Stimulated activated CD4-positive, alpha-beta T cell treated with anti-CD3 and anti-CD28 coated beads, Interleukin-12 subunit alpha, Interleukin-12 subunit beta, amount 100 ng/mL, for 24 hours (primary cell): ENCODE data around the gene THEM5.
"Not testable (repeated sequence)": the region's sequence is repeated elsewhere in the genome, so short reads cannot be mapped to it uniquely, and the experiment has no call there.

Source experiments
- DNase-seq, 2 experiments: peaks; one replicate each; pipeline ENCODE4 v3.0.0-alpha.2; 2020; ENCODE audit warnings: low read depth in 2 of 2

Gene THEM5, protein sequence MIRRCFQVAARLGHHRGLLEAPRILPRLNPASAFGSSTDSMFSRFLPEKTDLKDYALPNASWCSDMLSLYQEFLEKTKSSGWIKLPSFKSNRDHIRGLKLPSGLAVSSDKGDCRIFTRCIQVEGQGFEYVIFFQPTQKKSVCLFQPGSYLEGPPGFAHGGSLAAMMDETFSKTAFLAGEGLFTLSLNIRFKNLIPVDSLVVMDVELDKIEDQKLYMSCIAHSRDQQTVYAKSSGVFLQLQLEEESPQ

DNA sequence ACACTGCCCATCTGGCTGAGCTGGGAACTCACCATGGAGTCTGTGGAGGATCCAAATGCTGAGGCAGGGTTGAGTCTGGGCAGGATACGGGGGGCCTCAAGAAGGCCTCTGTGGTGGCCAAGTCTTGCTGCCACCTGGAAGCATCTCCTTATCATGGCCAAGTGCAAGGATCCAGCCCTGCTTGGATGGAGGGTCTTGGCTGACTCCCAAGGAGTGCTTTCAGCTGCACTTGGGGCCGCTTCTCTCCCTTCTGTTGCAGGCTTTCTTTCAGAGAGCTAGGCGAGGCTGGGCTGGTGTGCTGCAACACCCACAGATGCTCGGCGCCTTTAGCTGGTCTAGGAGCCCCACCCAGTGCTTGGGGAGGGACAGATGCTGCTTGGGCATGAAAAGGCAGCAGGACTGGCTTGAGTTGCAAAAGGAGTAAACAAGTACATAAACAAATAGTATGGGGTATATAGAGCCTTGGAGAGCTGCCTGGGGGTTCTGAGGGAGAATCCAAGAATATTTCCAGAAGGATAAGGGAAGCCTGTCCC lies at the start of gene THEM5:
Gene THEM5 (minus strand): TSS at position 302 of the 533 bp plus-strand sequence. CDS start 147 bp downstream, at position 155.
- DNase-seq: no peak

DNA sequence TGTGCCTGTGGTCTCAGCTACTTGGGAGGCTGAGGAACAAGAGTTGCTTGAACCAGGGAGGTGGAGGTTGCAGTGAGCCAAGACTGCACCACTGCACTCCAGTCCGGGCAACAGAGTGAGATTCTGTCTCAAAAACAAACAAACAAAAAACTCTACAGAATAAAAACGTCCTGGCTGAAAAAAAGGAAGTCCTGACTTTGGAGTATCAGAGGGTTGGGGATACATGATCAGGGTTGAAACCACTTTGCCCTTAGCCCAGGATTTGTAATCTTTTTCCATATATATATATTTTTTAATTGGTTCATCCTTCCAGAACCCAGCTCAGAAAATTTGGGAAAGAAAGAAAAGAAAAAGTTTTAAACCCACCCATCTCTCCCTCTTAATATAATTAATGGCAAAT lies 49.3 kb upstream of the THEM5 start:
- DNase-seq: no peak

DNA sequence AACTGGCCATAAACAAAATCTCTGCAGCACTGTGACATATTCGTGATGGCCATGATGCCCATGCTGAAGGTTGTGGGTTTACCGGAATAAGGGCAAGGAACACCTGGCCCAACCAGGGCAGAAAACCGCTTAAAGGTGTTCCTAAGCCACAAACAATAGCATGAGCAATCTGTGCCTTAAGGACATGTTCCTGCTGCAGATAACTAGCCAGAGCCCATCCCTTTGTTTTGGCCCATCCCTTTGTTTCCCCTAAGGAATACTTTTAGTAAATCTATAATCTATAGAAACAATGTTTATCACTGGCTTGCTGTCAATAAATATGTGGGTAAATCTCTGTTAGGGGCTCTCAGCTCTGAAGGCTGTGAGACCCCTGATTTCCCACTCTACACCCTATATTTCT lies 47.3 kb upstream of the THEM5 start:
- not testable (repeated sequence) for DNase-seq

DNA sequence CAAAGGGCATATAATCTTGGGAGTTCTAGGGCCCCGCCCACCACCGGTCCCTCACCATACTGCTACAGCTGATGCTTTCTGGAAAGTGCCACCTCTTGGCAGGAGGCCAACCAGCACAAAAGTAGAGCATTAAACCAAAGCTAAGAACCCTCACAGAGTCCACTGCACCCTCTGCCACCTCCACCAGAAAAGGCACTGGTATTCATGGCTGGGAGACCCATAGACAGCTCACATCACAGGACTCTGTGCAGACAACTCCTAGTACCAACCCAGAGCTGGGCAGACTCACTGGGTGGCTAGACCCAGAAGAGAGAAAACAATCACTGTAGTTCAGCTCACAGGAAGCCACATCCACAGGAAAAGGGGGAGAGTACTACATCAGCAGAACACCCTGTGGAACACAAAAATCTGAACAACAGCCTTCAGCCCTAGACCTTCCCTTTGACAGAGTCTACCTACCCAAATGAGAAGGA lies 45.0 kb upstream of the THEM5 start:
- DNase-seq: no peak

DNA sequence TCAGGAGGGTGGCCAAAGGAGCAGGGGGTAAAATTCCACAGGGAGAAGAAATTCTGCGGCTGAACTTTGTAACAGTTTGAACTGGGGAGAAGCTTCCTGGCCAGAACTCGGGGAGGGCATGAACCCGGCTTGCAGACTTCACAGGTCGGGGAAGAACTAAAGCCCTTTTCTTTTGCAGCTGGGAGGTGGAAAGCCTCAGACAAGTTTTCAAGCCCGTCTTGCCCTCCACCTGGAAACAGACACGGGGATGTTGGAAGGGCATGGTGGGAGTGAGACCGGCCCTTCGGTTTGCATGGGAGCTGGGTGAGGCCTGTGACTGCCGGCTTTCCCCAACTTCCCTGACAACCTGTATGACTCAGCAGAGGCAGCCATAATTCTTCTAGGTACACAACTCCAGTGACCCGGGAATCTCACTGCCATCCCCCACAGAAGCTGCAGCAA lies 44.5 kb upstream of the THEM5 start:
- DNase-seq: no peak

DNA sequence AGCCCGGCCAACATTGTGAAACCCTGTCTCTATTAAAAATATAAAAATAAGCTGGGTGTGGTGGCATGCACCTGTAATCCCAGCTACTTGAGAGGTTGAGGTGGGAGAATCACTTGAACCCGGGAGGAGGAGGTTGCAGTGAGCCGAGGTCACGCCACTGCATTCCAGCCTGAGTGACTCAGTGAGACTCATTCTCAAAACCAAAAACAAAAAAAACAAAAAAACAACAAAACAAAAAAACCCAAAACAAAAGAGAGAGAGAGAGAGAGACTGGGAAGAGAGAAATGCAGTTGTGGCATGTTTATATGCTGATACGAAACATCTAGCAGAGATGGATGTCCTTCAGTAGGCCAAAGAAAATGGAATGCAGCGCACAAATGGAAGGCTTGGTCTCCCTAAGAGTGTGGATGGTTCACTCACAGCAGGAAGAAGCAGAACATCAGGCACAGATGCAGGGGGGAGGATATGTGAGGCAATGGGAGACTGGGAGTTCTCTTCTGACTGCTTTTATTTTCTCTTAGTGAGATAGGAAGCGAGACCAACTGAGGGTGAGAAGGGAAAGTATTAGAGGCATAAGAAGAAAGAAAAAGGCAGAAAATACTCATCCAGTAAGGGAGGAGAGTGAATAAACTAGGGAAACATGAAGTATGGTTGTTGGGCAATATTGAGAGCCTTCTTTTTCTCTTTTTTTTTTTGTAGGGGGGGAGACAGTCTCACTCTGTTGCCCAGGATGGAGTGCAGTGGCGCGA lies 39.8 kb upstream of the THEM5 start:
- no peak for DNase-seq

DNA sequence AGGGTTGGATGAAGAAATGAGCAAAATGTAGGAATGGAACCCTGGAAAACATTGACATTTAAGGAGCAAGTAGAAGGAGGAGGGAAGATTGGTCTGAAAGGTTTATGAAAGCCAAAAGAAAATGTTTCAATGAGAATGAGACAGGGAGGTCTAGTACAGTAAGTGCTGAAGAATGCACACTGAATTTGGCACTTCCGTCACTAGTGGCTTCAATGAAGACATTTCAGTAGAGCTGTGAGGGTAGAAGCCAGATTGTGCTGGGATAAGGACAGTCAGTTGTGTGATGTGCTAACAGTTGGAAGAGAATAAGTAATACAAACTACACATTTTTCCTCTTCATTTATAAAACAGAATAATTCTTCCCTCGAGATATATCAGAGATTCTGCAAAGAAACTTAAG lies 38.7 kb upstream of the THEM5 start:
- DNase-seq: no peak

DNA sequence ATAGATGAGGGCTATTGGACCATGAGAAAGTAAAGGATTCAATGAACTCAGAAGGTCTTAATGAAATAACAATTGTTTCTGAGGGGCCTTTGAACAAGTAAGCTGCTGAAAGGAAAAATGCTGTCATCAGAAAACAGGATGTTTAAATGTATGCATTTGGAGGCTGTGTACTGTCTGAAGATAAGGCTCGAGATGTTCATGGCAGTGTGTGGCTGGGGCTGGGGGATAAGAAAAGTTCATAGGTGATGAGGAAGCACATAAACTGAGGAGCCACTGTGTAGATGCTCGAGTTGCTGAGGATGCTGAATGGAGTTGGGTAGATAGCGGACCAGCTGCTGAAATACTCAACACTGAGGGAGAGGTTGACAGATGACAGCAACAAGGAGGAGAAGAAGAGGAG lies 38.0 kb upstream of the THEM5 start:
- DNase-seq: no peak

DNA sequence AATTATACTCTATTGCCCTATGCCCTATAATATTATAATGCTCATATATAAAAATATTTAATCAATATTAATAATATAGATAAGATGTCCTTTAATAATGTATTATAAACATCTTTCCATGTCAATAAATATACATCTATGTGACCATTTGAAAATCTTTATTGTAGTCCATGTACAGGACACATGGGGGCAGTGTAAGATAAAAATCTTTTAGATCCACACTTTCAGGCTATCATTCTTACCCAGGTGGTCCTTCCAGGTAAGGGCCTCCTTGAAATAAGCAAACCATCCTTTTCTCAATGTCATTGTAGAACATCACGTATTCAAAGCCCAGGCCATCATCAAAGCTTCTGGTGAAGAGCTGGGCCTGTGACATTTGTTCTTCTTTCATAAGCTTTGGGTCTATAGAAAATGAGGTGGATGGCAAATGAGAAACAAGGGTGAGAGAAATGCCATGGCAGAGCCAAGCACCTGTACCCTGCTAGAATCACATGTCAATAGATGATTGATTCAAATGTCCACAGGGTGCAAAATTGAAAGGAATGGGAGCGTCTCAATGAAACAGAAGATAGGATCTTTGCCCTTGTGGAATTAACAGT lies 35.6 kb upstream of the THEM5 start:
- DNase-seq: no peak

DNA sequence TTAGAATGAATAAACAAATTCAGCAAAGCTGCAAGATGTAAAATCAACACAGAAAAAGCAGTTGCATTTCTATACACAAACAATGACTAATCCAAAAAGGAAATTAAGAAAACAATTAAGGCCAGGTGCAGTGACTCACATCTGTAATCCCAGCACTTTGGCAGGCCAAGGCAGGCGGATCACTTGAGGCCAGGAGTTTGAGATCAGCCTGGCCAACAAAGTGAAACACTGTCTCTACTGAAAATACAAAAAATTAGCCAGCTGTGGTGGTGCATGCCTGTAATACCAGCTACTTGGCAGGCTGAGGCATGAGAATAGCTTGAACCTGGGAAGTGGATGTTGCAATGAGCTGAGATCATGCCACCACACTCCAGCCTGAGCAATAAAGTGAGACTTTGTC lies 33.5 kb upstream of the THEM5 start:
- DNase-seq: no peak

DNA sequence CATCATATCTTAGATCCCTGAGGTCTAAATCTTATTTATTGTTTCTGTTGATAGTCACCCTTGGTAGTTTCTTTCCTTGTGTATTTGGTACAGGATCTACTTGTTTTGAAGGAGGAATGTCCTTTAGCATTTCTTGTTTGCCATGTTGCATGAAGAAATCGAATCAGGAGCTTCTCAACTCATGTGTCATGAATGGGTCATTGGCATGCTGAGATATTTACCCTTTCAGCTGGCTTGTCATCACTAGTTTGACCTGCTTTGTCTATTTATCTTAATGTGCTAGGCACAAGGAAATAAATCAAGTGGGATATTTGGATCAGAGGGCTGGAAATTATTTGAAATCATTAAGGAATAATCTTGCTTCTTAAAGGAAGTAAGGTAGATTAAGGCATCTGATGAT lies 32.0 kb upstream of the THEM5 start:
- no peak for DNase-seq

DNA sequence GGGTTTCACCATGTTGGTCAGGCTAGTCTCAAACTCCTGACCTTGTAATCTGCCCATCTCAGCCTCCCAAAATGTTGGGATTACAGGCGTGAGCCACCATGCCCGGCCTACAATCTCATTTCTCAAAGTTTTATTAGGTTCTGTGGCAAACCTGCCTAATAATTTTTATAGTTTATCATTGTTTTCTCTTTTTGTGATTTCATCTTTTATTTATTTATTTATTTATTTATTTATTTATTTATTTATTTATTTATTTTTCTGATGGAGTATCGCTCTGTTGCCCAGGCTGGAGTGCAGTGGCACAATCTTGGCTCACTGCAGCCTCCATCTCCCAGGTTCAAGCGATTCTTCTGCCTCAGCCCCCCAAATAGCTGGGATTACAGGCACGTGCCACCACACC lies 31.4 kb upstream of the THEM5 start:
- not testable (repeated sequence) for DNase-seq

DNA sequence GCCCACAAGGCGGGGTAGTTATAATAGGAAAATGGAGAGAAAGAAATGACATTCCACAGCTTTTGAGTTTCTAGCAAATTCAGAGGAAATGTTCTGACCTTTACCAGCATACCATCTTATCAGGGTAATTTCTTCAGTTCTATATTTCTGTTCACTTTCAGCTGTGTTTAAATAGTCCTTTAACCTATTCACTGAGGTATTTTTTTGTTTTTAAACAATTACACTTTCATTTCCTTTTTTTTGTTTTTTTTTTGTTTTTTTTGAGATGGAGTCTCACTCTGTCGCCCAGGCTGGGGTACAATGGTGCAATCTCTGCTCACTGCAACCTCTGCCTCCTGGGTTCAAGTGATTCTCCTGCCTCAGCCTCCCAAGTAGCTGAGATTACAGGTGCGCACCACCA lies 30.9 kb upstream of the THEM5 start:
- not testable (repeated sequence) for DNase-seq

DNA sequence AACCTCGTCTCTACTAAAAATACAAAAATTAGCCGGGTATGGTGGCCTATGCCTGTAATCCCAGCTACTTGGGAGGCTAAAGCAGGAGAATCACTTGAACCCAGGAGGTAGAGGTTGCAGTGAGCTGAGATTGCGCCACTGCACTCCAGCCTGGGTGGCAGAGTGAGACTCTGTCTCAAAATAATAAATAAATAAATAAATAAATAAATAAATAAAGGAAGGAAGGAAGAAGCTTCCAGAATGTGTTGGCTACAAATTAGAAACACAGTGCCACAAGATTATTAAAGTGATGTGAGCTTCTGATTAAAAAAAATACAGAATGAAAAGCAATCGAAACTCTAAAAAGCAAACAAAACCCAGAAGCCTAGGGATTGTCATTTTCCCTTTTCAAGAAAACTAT lies 30.4 kb upstream of the THEM5 start:
- not testable (repeated sequence) for DNase-seq

DNA sequence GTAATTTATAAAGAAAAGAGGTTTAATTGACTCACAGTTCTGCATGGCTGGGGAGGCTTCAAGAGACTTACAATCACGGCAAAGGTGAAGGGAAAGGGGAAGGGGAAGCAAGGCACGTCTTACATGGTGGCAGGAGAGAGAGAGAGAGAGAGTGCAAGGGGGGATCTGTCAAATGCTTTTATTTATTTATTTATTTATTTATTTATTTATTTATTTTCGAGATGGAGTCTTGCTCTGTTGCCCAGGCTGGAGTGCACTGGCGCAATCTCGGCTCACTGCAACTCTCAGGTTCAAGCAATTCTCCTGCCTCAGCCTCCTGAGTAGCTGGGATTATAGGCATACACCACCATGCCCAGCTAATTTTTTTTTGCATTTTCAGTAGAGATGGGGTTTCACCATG lies 29.4 kb upstream of the THEM5 start:
- not testable (repeated sequence) for DNase-seq

DNA sequence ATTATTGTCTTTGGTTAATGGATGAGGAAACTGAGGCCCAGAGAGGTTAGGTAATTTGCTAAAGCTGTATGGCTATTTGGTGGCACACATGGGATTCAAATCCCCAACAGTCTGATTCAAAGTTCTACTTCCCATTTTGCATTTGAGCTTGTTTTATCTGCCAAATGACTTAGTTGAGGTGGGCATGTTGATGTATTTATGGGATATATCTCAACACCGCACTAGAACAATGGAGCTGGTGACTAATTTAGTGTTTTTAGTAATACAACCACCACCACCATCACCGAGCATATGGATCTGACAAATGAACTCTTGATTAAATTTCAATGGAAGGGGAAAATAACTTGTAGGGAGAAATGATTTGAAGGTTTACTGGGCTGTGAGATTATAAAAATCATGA lies 29.0 kb upstream of the THEM5 start:
- DNase-seq: no peak

DNA sequence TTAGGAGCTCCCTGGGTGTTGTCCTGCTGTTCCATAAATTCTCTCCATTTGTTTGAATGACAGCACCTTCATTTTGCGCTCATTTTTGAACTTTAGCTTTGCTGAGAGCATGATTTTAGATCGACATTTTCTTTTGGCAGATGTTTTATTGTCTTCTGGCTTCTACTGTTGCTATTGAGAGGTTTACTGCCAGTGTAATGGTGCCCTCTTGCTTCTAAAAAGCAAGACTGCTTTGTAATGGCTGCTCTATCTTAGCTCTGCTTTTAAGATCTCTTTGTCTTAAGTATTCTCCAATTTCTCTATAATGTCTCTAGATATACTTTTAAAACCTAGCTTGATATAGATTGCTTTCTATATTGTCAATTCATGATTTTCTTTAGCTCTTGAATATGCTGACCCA lies 28.0 kb upstream of the THEM5 start:
- DNase-seq: no peak

DNA sequence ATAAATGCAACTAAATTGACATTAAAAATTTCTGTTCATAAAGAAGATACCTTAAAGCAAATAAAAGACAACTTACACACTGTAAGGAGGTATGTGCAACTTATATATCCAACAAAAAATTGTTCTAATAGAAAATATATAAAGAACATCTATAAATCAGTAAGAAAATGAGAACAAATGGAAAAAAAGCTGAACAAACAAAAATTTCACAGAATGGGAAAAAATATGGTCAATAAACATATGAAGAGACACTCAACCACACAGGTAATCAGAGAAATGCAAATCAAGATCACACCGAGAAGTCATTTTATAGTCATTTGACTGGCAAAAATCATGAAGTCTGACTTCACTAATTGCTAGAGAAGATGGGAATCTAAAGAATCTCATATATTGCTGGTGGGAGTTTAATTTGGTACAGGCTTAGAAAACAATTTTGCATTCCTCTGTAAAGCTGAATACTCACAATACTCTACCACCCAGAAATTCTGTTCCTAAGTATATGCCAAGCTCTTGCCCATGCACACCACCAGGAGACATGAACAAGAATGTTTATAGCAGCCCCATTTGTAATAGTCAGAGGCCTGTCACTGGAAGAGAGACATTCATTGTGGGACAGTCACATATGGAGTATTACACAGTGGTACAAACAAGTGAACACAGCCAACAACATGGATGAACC lies 22.0 kb upstream of the THEM5 start:
- DNase-seq: no peak

DNA sequence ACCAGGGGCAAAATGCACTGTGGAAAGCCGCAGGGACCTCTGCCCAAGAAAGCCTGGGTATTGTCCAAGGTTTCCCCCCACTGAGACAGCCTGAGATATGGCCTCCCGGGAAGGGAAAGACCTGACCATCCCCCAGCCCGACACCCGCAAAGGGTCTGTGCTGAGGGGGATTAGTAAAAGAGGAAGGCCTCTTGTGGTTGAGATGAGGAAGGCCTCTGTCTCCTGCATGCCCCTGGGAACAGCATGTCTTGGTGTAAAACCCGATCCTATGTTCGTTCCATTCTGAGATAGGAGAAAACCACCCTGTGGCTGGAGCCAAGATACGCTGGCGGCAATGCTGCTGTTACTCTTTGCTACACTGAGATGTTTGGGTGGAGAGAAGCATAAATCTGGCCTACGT lies 19.3 kb upstream of the THEM5 start:
- not testable (repeated sequence) for DNase-seq

DNA sequence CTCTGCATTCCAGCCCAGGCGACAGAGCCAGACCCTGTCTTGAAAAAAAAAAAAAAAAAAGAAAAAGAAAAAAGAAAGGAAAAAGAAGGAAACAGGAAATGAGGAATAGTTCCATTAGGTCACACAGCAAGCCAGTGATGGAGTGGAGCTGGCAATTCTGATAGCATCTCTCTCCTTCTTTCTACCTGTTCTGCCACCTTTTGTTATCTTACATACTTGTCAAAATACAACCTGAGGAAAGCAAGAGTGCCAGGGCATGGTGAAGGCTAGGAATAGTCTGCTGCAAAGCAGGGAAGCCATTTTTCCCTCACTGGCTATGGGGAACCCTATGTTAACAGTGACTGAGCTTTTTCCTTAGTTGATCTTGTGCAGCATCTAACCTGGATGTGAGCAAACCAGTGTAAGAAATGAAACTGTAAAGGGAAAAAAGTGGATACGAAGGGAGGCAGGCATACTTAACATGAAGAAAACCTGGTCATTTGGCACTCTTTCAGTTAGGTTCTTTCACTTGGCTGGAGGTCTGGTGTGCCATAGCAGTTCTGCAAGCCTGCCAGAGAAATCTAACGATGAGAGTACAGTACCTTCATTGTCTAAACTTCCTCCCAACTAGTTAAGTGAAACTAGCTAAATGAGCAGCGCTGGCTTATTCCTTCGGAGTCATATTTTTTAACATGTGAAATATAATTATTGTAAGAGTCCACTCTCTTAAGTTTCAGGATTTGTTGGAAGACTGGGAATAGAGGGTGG lies 17.9 kb upstream of the THEM5 start:
- DNase-seq: no peak

DNA sequence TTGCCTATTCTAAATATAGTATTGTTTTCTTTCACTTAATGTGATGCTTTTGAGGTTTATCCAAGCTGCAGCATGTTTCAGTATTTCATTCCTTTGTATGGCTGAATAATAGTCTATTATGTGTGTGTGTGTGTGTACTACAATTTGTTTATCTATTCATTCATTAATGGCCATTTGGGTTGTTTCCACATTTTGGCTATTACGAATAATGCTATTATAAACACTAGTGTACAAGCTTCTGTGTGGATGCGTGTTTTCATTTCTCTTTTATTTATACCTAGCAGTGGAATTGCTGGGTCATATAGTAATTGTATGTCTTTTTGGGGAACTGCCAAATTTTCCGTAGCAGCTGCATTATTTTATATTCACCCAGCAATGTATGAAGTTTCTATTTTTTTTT lies 15.0 kb upstream of the THEM5 start:
- DNase-seq: no peak
